D721Med (cell line): ENCODE results near the gene EVC.

Experiments used
- DNase-seq: peaks from one replicate; pipeline ENCODE4 v3.0.0; 2011; ENCODE audit warnings: low spot score; ENCODE audit not compliant: insufficient read length
- FAIRE-seq: peaks from 2 replicates; lab custom pipeline; 2011; peaks lifted over from hg19 to GRCh38; lab: Jason Lieb, UNC
- CTCF ChIP-seq: IDR thresholded peaks from 2 replicates; pipeline ENCODE4 v1.5.1; 2012; ENCODE audit warnings: mild to moderate bottlenecking, control low read depth; ENCODE audit not compliant: insufficient read depth; ENCODE audit errors: missing control alignments

EVC gene

GRCh38 chr4:5755161-5755560 lies 44.2 kb downstream of the EVC start:
- FAIRE-seq: no peak
- TF ChIP-seq CTCF: no peak

GRCh38 chr4:5755679-5756078 lies 44.7 kb downstream of the EVC start:
- FAIRE-seq: no peak
- no peak for TF ChIP-seq CTCF
- DNase-seq: no peak

More at GRCh38 chr4:5755161-5755560, 44.2 kb downstream of the EVC start:
- no peak for DNase-seq

- FAIRE-seq (no peak), DNase-seq (no peak)
- TF ChIP-seq CTCF: no peak
These were observed 45.3 kb downstream of the EVC start for GRCh38 chr4:5756271-5756670.

- TF ChIP-seq CTCF: no peak
- FAIRE-seq (no peak), DNase-seq (no peak)
These were observed 46.1 kb downstream of the EVC start for GRCh38 chr4:5757091-5757490.

GRCh38 chr4:5757536-5757935 lies 46.5 kb downstream of the EVC start:
- DNase-seq: no peak
- no peak for TF ChIP-seq CTCF
- no peak for FAIRE-seq

GRCh38 chr4:5757954-5758353 lies 47.0 kb downstream of the EVC start:
- DNase-seq (no peak), FAIRE-seq (no peak)
- no peak for TF ChIP-seq CTCF

GRCh38 chr4:5758741-5759140 lies 47.7 kb downstream of the EVC start:
- no peak for FAIRE-seq
- no peak for DNase-seq

More at GRCh38 chr4:5758741-5759140, 47.7 kb downstream of the EVC start:
- no peak for TF ChIP-seq CTCF
